Measurements from ENCODE around the gene UBL3.

GRCh38 chr13:29855009-29855408, 4.6 kb upstream of the UBL3 start:
- TF ChIP-seq KDM5A (IDR thresholded peaks at IDR 0.05): no peak
- TF ChIP-seq CTCF (IDR thresholded peaks at IDR 0.05): no peak
- no peak for TF ChIP-seq ZFP36 (IDR thresholded peaks at IDR 0.05; ENCODE audit: borderline replicate concordance, partially characterized antibody)
- TF ChIP-seq ELK1 (IDR thresholded peaks at IDR 0.05; ENCODE audit: low read depth, low read length): no peak
- no peak for TF ChIP-seq POLR2A (IDR thresholded peaks at IDR 0.05; ENCODE audit: low read length)
- no peak for TF ChIP-seq MAX (IDR thresholded peaks at IDR 0.05)
- TF ChIP-seq RAD21 (conservative IDR thresholded peaks at IDR 0.05 in 1 of 2, IDR thresholded peaks at IDR 0.05 in 1 of 2): no peak
- no peak for TF ChIP-seq ZC3H11A (IDR thresholded peaks at IDR 0.05)
- no peak for TF ChIP-seq CHD2 (IDR thresholded peaks at IDR 0.05; ENCODE audit: low read length, partially characterized antibody)
- TF ChIP-seq EP300 (IDR thresholded peaks at IDR 0.05): no peak
